ENCODE results near the gene ATRNL1.

ATRNL1 gene

GRCh38 chr10:115829521-115830205 lies 736.5 kb downstream of the ATRNL1 start:
- TF ChIP-seq POLR2A (IDR thresholded peaks at IDR 0.05; ENCODE audit: low read depth, low read length): no peak
- FAIRE-seq: no peak

GRCh38 chr10:115830265-115830970 lies 737.3 kb downstream of the ATRNL1 start:
- FAIRE-seq: no peak
- DNase-seq (ENCODE audit: insufficient read length, low spot score): no peak
- TF ChIP-seq POLR2A (IDR thresholded peaks at IDR 0.05; ENCODE audit: low read depth, low read length): no peak

More at GRCh38 chr10:115829521-115830205, 736.5 kb downstream of the ATRNL1 start:
- no peak for DNase-seq (ENCODE audit: insufficient read length, low spot score)

- DNase-seq (ENCODE audit: insufficient read length, low spot score) (no peak), FAIRE-seq (no peak)
- no peak for TF ChIP-seq POLR2A (IDR thresholded peaks at IDR 0.05; ENCODE audit: low read depth, low read length)
Measured at GRCh38 chr10:115831016-115831415, 737.9 kb downstream of the ATRNL1 start.

- TF ChIP-seq POLR2A (IDR thresholded peaks at IDR 0.05; ENCODE audit: low read depth, low read length): no peak
- DNase-seq (ENCODE audit: insufficient read length, low spot score) (no peak), FAIRE-seq (no peak)
Measured at GRCh38 chr10:115833119-115833518, 740.0 kb downstream of the ATRNL1 start.

- DNase-seq (ENCODE audit: insufficient read length, low spot score) (no peak), FAIRE-seq (no peak)
- no peak for TF ChIP-seq POLR2A (IDR thresholded peaks at IDR 0.05; ENCODE audit: low read depth, low read length)
Measured at GRCh38 chr10:115844591-115844990, 751.4 kb downstream of the ATRNL1 start.

- FAIRE-seq: no peak
- no peak for TF ChIP-seq POLR2A (IDR thresholded peaks at IDR 0.05; ENCODE audit: low read depth, low read length)
- DNase-seq (ENCODE audit: insufficient read length, low spot score): no peak
Measured at GRCh38 chr10:115845921-115846320, 752.8 kb downstream of the ATRNL1 start.

GRCh38 chr10:115846528-115846927 lies 753.4 kb downstream of the ATRNL1 start:
- TF ChIP-seq POLR2A (IDR thresholded peaks at IDR 0.05; ENCODE audit: low read depth, low read length): no peak
- FAIRE-seq (peak; percentile 72), DNase-seq (ENCODE audit: insufficient read length, low spot score) (no peak)

GRCh38 chr10:115849197-115849596 lies 756.0 kb downstream of the ATRNL1 start:
- FAIRE-seq (no peak), DNase-seq (ENCODE audit: insufficient read length, low spot score) (no peak)
- no peak for TF ChIP-seq POLR2A (IDR thresholded peaks at IDR 0.05; ENCODE audit: low read depth, low read length)

GRCh38 chr10:115850666-115851065 lies 757.5 kb downstream of the ATRNL1 start:
- DNase-seq (ENCODE audit: insufficient read length, low spot score) (no peak), FAIRE-seq (no peak)
- no peak for TF ChIP-seq POLR2A (IDR thresholded peaks at IDR 0.05; ENCODE audit: low read depth, low read length)

GRCh38 chr10:115851695-115852094 lies 758.5 kb downstream of the ATRNL1 start:
- FAIRE-seq: no peak
- no peak for DNase-seq (ENCODE audit: insufficient read length, low spot score)
- TF ChIP-seq POLR2A (IDR thresholded peaks at IDR 0.05; ENCODE audit: low read depth, low read length): no peak

GRCh38 chr10:115854740-115855435 lies 761.7 kb downstream of the ATRNL1 start:
- peak; percentile 6 for DNase-seq (ENCODE audit: insufficient read length, low spot score)
- no peak for TF ChIP-seq POLR2A (IDR thresholded peaks at IDR 0.05; ENCODE audit: low read depth, low read length)
- FAIRE-seq: no peak

- no peak for TF ChIP-seq POLR2A (IDR thresholded peaks at IDR 0.05; ENCODE audit: low read depth, low read length)
- DNase-seq (ENCODE audit: insufficient read length, low spot score) (no peak), FAIRE-seq (no peak)
Measured at GRCh38 chr10:115856580-115856979, 763.4 kb downstream of the ATRNL1 start.

GRCh38 chr10:115857856-115858255 lies 764.7 kb downstream of the ATRNL1 start:
- TF ChIP-seq POLR2A (IDR thresholded peaks at IDR 0.05; ENCODE audit: low read depth, low read length): no peak
- FAIRE-seq: no peak
- DNase-seq (ENCODE audit: insufficient read length, low spot score): no peak

All from H54 (cell line).